Spleen (tissue), 7 donors: ENCODE data around the gene PIK3R3.

Experiments
- CTCF ChIP-seq, 11 experiments: fragments of 200-600 bp in 7 of 11; fragments of 450-650 bp in 4 of 11; sonication (generic) in 4 of 11; IDR thresholded peaks in 8 of 11; conservative IDR thresholded peaks in 3 of 11; 1 replicate in 7 of 11; 2 replicates in 4 of 11; pipeline versions ENCODE4 v1.4.0 to v1.8.0; 2016 to 2021; ENCODE audit warnings: antibody characterized with exemption in 11 of 11, inconsistent platforms in 4 of 11, mild to moderate bottlenecking in 1 of 11
- POLR2A ChIP-seq, 3 donors: fragments of 450-650 bp; IDR thresholded peaks; one replicate each; pipeline ENCODE4 v1.5.1; 2017; ENCODE audit warnings: antibody characterized with exemption in 3 of 3, mild to moderate bottlenecking in 1 of 3
- POLR2AphosphoS5 ChIP-seq, 3 donors: sonication (generic); formaldehyde crosslinking; IDR thresholded peaks; one replicate each; pipeline ENCODE4 v1.5.1; 2017; ENCODE audit warnings: antibody characterized with exemption in 3 of 3
- donor health status: DM: no; HTN: no; CAD: no; lungs with moderate emphysema.
- donor health status: DM: no; HTN: no; CAD: no.
- donor health status: DM: no; HTN: no; CAD: no.

- TF ChIP-seq POLR2A (IDR thresholded peaks at IDR 0.05) = peak in 1 of 3 donors; percentile 13
- TF ChIP-seq CTCF (IDR thresholded peaks at IDR 0.05 in 8 of 11, conservative IDR thresholded peaks at IDR 0.05 in 3 of 11) = no peak
- no peak for TF ChIP-seq POLR2AphosphoS5 (IDR thresholded peaks at IDR 0.05)
Observed at GRCh38 chr1:46133181-46133658, 791 bp upstream of the PIK3R3 start.
